HG03196 (cell line): Measurements from ENCODE around the gene TLK1.

Source experiments
- ATAC-seq: cut with Tn5 transposase; IDR thresholded peaks from one replicate; pipeline ENCODE4 v1.9.1; 2021; ENCODE audit not compliant: unreplicated experiment

TLK1 gene

DNA sequence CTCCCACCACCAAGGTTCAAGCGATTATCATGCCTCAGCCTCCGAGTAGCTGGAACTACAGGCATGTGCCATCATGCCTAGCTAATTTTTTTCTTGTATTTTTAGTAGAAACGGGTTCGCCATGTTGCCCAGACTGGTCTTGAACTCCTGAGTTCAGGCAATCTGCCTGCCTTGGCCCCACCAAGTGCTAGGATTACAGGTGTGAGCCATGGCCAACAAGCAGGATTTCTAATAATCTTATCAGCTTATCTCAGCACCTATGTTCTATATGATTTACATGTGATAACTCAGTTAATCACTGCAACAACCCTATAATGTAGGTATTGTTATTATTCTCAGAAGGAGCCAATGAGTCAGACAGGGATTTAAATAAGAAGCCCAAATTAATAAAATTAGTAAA is 151.3 kb downstream of the TLK1 start:
- no peak for ATAC-seq

DNA sequence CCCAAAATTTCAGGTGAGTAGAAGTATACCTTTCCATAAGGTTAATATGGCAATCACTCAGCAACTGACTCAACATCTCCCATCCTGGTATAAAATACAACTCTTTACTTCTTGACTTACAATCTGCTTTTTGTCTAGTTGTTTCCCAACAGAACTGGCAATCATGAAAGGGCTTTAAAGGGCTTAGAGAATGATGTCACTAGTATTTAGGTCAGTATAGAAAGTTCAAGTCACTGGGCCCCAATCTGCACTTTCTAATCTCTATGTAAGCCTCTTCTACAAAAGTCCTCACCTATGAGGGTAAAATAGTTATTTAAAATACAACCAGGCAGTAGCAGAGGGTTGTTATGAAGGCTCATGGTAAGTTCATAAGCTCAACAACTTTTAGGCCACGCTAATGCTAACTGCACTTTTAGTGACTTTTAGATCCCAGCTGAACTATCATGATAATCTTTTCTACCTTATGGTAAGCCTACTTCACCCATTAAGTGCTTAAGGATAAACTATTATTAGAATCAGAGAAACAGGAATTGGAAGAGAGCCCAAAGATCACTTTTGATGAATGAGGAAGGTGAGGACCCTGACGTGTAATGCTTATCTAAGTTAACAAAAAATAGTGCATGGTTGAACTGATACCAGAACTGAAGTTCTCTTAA is 152.0 kb downstream of the TLK1 start:
- ATAC-seq: no peak

DNA sequence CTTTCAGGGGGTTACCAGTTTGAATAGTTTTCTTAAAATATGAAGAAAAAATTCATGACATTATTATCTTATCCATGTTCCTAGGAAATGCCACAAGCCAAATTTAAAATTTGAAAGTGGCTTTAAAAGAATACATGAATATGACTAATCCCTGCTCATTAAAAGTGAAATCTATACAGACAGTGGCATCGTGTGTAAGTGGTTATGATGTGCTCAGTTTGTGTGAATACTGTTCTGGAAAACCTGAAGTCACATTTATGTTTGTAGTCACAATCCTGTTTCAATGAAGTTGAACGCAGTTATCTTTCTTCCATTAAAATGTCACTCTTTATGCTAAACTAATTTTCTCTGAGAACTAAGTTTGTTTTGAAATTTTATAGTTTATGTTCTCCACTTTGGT is 155.9 kb downstream of the TLK1 start:
- ATAC-seq: no peak

DNA sequence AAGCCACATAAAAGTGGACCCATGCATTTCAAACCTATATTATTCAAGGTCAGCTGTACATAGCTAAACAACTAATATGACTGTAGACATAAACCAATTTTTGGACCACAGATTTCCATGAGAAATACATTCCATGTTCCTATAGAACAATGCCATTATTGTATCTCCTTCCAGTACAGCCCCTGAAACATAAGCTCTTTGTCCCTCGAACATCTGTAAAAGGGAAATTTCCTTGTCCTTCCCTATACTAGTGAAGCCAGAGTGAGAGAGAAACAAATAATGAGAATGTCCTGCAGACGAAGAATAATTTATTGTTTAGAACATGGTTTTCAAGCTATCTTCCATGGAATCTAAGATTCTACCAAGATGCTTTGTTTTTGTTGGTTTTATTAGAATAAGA is 156.3 kb downstream of the TLK1 start:
- no peak for ATAC-seq

- no peak for ATAC-seq
These were observed 161.0 kb downstream of the TLK1 start for GRCh38 chr2:170999654-171000053.

- no peak for ATAC-seq
These were observed 162.6 kb downstream of the TLK1 start for GRCh38 chr2:170997893-170998597.

DNA sequence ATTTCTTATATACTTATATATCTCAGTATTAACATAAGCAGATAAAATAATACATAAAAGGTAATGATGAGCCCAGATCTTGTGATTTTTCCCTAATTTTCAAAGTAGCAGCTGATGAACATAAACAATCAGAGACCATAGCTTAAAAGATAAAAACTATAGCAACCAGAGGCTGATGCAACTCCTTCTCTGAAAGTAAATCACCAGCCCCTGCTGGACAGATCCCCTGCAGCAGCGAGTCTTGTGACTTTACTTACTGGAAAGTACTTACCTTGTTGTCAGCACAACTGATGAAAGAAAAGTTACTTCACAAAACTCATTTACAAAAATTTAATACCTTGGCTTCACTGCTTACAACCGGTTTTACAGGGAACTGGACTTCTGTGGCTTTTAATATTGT is 164.4 kb downstream of the TLK1 start:
- ATAC-seq: no peak

- no peak for ATAC-seq
These were observed 169.1 kb downstream of the TLK1 start for GRCh38 chr2:170991398-170992182.

- ATAC-seq: no peak
These were observed 174.0 kb downstream of the TLK1 start for GRCh38 chr2:170986566-170987258.

GRCh38 chr2:170985407-170985806 is 175.3 kb downstream of the TLK1 start:
- no peak for ATAC-seq

DNA sequence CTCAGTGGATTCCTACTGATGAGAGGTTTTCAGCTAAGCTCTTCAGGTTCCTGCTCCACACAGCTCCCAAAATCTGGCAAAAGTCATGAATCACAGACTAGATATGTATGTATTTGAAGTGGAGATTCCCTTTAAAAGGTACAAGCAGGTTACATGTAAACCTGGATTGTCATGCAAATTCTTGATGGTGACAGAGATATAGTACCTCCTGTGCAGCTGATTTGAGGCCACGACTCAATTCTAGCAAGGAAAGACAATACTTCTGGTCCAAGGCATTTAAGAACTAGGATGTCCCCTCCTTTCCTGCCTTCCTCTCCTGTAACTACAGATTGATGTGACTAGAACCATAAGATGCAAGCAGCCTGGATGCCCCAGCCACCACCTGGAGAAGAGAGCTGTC is 176.6 kb downstream of the TLK1 start:
- no peak for ATAC-seq

DNA sequence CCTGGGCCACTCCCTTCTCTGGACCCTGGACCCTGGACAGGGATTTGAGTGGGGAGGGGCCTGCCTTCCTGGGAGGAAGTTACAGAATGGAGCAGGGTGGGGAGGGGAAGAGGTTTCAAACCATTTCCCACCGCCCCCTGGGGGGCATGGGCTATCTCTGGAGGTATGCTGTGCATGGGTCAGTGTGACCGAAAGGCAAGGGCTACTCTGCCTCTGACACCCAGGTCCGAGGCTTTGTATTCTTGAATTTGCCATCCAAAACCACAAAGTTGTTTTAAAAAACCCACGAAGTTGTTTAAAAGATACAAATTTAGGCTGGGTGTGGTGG is 184.8 kb downstream of the TLK1 start:
- ATAC-seq: no peak

DNA sequence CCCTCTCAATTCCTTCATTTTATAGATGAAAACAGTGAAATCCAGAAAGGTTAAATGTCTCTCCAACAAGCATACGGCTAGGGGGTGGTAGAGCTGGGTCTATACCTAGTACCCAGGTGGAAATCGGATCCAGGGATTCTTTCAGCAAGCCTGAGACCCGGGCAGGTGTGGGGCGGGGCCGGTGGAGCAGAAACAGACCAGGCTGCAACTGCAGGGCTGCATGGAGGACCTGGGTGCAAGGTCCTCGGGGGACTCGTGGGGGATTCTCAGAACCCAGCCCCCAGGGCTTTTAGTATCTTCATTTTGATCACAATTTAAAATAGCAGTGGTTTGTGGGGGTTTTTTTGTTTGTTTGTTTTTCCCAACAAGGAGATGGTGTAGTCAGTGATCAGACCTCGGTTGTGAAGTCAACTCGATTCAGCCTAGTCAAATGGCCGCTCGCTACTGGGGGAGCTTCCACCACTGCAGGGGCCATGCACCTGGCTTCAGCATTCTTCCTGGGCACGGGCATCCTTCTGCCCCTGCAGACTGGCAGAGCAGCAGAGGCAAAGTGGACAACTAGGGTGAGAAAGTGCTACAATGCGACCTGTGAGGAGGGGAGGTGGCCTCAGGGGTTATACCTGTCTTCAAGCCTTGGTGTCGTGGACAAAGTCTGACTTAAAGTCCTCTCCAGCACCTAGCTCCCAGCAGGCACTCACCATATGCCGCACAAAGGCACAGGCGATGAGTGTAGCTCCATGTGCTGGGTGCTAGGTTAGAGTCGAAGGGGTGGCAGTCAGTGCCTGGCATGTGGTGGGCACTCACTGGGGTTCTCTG is 185.4 kb downstream of the TLK1 start:
- no peak for ATAC-seq

DNA sequence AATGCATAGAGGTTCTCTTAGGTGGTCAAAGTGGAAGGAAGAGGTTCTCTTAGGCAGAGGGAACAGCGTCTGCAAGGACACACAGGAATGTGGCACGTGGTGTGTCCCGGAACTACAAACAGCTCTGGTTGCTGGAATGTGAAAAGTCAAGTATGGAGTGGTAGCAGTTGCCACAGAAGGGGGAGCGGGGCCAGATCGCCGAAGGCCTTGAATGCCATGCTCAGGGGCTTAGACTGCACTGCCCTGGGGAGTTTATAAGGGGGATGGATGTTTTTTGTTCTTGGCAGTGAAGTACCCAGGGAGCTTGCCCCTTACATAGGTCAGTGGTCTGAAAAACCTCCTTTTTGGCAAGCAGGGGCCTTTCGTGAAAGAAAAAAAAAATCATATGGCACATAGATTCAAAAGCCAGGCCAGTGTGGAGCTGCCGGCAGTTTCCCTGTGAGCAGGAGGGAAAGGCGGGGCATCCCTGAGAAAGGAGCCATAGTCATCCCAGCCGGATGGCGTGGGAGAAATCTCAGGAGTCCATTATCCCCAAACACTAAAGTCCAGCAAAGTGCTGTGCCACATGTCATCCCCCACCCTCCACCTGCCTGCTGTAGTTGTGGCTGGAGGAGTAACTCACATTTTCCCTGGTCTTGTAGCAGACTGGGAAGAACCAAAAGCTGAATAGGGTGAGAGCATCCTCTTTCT is 186.2 kb downstream of the TLK1 start:
- ATAC-seq: no peak

- ATAC-seq: peak; percentile 97
These were observed 187.0 kb downstream of the TLK1 start for GRCh38 chr2:170973492-170974303.

DNA sequence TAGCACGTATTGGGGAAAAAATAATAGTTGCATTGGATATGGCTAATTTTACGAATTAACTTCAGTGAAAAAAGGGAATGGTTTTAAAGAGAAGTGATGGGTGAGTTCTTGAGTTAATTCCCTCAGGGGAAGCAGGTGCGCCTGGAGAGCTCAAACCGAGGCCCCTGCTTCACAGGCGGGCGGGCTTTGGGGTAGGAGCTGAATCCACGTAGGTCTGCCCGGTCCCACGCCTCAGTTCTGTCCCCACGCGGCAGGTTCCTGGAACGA is 187.5 kb downstream of the TLK1 start:
- ATAC-seq: no peak

- ATAC-seq: no peak
These were observed 188.1 kb downstream of the TLK1 start for GRCh38 chr2:170972296-170973224.

GRCh38 chr2:170971071-170971470 is 189.6 kb downstream of the TLK1 start:
- no peak for ATAC-seq
